Immature natural killer cell (primary cell): ENCODE results near the gene MOGAT2. TPM values are rescaled to one million over a fixed set of nuclear protein-coding genes. Genes with fewer than 3 reads are reported as not detected.

ENCODE experiments used
- DNase-seq, 3 donors: peaks; one replicate each; pipeline ENCODE4 v3.0.0; 2022; ENCODE audit warnings: mixed read lengths in 1 of 3
- H3K27ac Mint-ChIP-seq, 6 donors: one replicate each; pipeline ENCODE4 v1.8.0; 2020; ENCODE audit warnings: mixed read lengths in 6 of 6, mild to moderate bottlenecking in 5 of 6, inconsistent platforms in 4 of 6, moderate library complexity in 3 of 6
- H3K27me3 Mint-ChIP-seq, 3 donors: one replicate each; pipeline ENCODE4 v1.8.0; 2020 to 2021; ENCODE audit warnings: low read depth in 3 of 3, mild to moderate bottlenecking in 3 of 3, mixed read lengths in 3 of 3, moderate library complexity in 3 of 3, inconsistent platforms in 1 of 3
- H3K36me3 Mint-ChIP-seq, 3 donors: one replicate each; pipeline ENCODE4 v1.8.0; 2020; ENCODE audit warnings: mixed read lengths in 3 of 3, inconsistent platforms in 2 of 3, mild to moderate bottlenecking in 2 of 3
- H3K4me1 Mint-ChIP-seq, 2 donors: one replicate each; pipeline ENCODE4 v1.8.0; 2020; ENCODE audit warnings: inconsistent platforms in 2 of 2, mild to moderate bottlenecking in 2 of 2, mixed read lengths in 2 of 2, moderate library complexity in 1 of 2
- H3K4me3 Mint-ChIP-seq, 5 donors: one replicate each; pipeline ENCODE4 v1.8.0; 2020; ENCODE audit warnings: mild to moderate bottlenecking in 5 of 5, mixed read lengths in 5 of 5, inconsistent platforms in 3 of 5, moderate library complexity in 3 of 5
- H3K9me3 Mint-ChIP-seq, 6 donors: one replicate each; pipeline ENCODE4 v1.8.0; 2020; ENCODE audit warnings: mild to moderate bottlenecking in 6 of 6, mixed read lengths in 6 of 6, inconsistent platforms in 4 of 6, moderate library complexity in 3 of 6
- polyA plus RNA-seq, 3 donors: library from polyadenylated mRNA; unstranded; fragments of 300-500 nt; fragmentation: Illumina TruSeq; gene quantifications; one replicate each; pipeline ENCODE4 v1.2.3, GENCODE V29; 2021

The MOGAT2 gene
- polyA plus RNA-seq, 3 donors from 2014 or later, result not detected

- H3K27ac Mint-ChIP-seq, result no peak overlapping the region
- no peak for DNase-seq
- H3K27me3 Mint-ChIP-seq, result peaks cover 7 to 16% (median 8%) of the 10 kb centered on the region in 3 donors
- peaks cover 0 to 12% of the 10 kb centered on the region in 2 donors for H3K4me1 Mint-ChIP-seq
- H3K36me3 Mint-ChIP-seq, result no peaks in the 10 kb centered on the region
- H3K9me3 Mint-ChIP-seq, result no peaks in the 10 kb centered on the region
- H3K4me3 Mint-ChIP-seq, result peak overlapping the region in 4 of 5 donors; percentile 36 to 54 (median 45)
These were observed 51.5 kb downstream of the MOGAT2 start for GRCh38 chr11:75768909-75769771.

GRCh38 chr11:75770102-75770501, 52.5 kb downstream of the MOGAT2 start:
- no peak for DNase-seq
- H3K4me3 Mint-ChIP-seq, result peak overlapping the region in 3 of 5 donors; percentile 43 to 61 (median 54)
- H3K9me3 Mint-ChIP-seq, result no peaks in the 10 kb centered on the region
- H3K27me3 Mint-ChIP-seq, result peaks cover 7 to 16% (median 8%) of the 10 kb centered on the region in 3 donors
- peaks cover 0 to 12% of the 10 kb centered on the region in 2 donors for H3K4me1 Mint-ChIP-seq
- H3K36me3 Mint-ChIP-seq, result no peaks in the 10 kb centered on the region
- no peak overlapping the region for H3K27ac Mint-ChIP-seq

- Mint-ChIP-seq H3K4me1 (peaks cover under 1 to 12% of the 10 kb centered on the region in 2 donors), H3K27ac (no peak overlapping the region), H3K4me3 (no peak overlapping the region), H3K36me3 (no peaks in the 10 kb centered on the region), H3K27me3 (peaks cover 7 to 16% (median 8%) of the 10 kb centered on the region in 3 donors), H3K9me3 (no peaks in the 10 kb centered on the region)
- no peak for DNase-seq
These were observed 54.2 kb downstream of the MOGAT2 start for GRCh38 chr11:75771646-75772410.

- peak overlapping the region in 1 of 6 donors; percentile 5 for H3K27ac Mint-ChIP-seq
- no peak overlapping the region for H3K4me3 Mint-ChIP-seq
- H3K27me3 Mint-ChIP-seq, result peaks cover 3 to 5% (median 3%) of the 10 kb centered on the region in 3 donors
- H3K36me3 Mint-ChIP-seq, result no peaks in the 10 kb centered on the region
- H3K4me1 Mint-ChIP-seq, result peaks cover 15 to 16% of the 10 kb centered on the region in 2 donors
- DNase-seq, result no peak
- H3K9me3 Mint-ChIP-seq, result no peaks in the 10 kb centered on the region
These were observed 56.1 kb downstream of the MOGAT2 start for GRCh38 chr11:75773595-75774353.

- no peak for DNase-seq
- H3K4me1 Mint-ChIP-seq, result peaks cover 12 to 16% of the 10 kb centered on the region in 2 donors
- H3K9me3 Mint-ChIP-seq, result no peaks in the 10 kb centered on the region
- peaks cover 0 to 3% (median 0%) of the 10 kb centered on the region in 3 donors for H3K27me3 Mint-ChIP-seq
- H3K4me3 Mint-ChIP-seq, result no peak overlapping the region
- no peaks in the 10 kb centered on the region for H3K36me3 Mint-ChIP-seq
- no peak overlapping the region for H3K27ac Mint-ChIP-seq
These were observed 57.4 kb downstream of the MOGAT2 start for GRCh38 chr11:75775056-75775455.

GRCh38 chr11:75776546-75776945, 58.9 kb downstream of the MOGAT2 start:
- H3K36me3 Mint-ChIP-seq, result no peaks in the 10 kb centered on the region
- H3K4me1 Mint-ChIP-seq, result peaks cover 12 to 16% of the 10 kb centered on the region in 2 donors
- no peak overlapping the region for H3K27ac Mint-ChIP-seq
- no peak for DNase-seq
- H3K9me3 Mint-ChIP-seq, result no peaks in the 10 kb centered on the region
- H3K4me3 Mint-ChIP-seq, result no peak overlapping the region
- H3K27me3 Mint-ChIP-seq, result no peaks in the 10 kb centered on the region

- Mint-ChIP-seq H3K36me3 (no peaks in the 10 kb centered on the region), H3K27ac (peak overlapping the region in 1 of 6 donors; percentile 17), H3K27me3 (no peaks in the 10 kb centered on the region), H3K4me3 (no peak overlapping the region), H3K9me3 (no peaks in the 10 kb centered on the region), H3K4me1 (peaks cover 12 to 16% of the 10 kb centered on the region in 2 donors)
- no peak for DNase-seq
These were observed 59.9 kb downstream of the MOGAT2 start for GRCh38 chr11:75777461-75778110.

- Mint-ChIP-seq H3K27me3 (peaks cover 0 to 2% (median 0%) of the 10 kb centered on the region in 3 donors), H3K27ac (no peak overlapping the region), H3K4me3 (no peak overlapping the region), H3K36me3 (no peaks in the 10 kb centered on the region), H3K9me3 (no peaks in the 10 kb centered on the region), H3K4me1 (peaks cover 11 to 16% of the 10 kb centered on the region in 2 donors)
- no peak for DNase-seq
These were observed 61.3 kb downstream of the MOGAT2 start for GRCh38 chr11:75778962-75779361.

- Mint-ChIP-seq H3K27ac (peak overlapping the region in 1 of 6 donors; percentile 68), H3K9me3 (no peaks in the 10 kb centered on the region)
These were observed 62.3 kb downstream of the MOGAT2 start for GRCh38 chr11:75779960-75780359.

GRCh38 chr11:75780888-75781287, 63.2 kb downstream of the MOGAT2 start:
- Mint-ChIP-seq H3K27ac (no peak overlapping the region), H3K4me3 (no peak overlapping the region), H3K4me1 (peaks cover 11 to 16% of the 10 kb centered on the region in 2 donors), H3K27me3 (peaks cover 0 to 2% (median 0%) of the 10 kb centered on the region in 3 donors), H3K9me3 (no peaks in the 10 kb centered on the region), H3K36me3 (no peaks in the 10 kb centered on the region)
- no peak for DNase-seq

More at GRCh38 chr11:75779960-75780359, 62.3 kb downstream of the MOGAT2 start:
- Mint-ChIP-seq H3K36me3 (no peaks in the 10 kb centered on the region), H3K4me3 (no peak overlapping the region), H3K4me1 (peaks cover 11 to 16% of the 10 kb centered on the region in 2 donors), H3K27me3 (peaks cover 0 to 2% (median 0%) of the 10 kb centered on the region in 3 donors)
- DNase-seq, result no peak

GRCh38 chr11:75781296-75781695, 63.7 kb downstream of the MOGAT2 start:
- DNase-seq, result no peak
- H3K27ac Mint-ChIP-seq, result no peak overlapping the region

GRCh38 chr11:75781831-75782230, 64.2 kb downstream of the MOGAT2 start:
- H3K4me1 Mint-ChIP-seq, result peaks cover 11 to 16% of the 10 kb centered on the region in 2 donors
- H3K9me3 Mint-ChIP-seq, result no peaks in the 10 kb centered on the region
- DNase-seq, result no peak
- no peak overlapping the region for H3K4me3 Mint-ChIP-seq
- no peak overlapping the region for H3K27ac Mint-ChIP-seq
- no peaks in the 10 kb centered on the region for H3K36me3 Mint-ChIP-seq
- H3K27me3 Mint-ChIP-seq, result peaks cover 0 to 2% (median 0%) of the 10 kb centered on the region in 3 donors

More at GRCh38 chr11:75781296-75781695, 63.7 kb downstream of the MOGAT2 start:
- no peaks in the 10 kb centered on the region for H3K9me3 Mint-ChIP-seq
- no peak overlapping the region for H3K4me3 Mint-ChIP-seq
- no peaks in the 10 kb centered on the region for H3K36me3 Mint-ChIP-seq
- H3K4me1 Mint-ChIP-seq, result peaks cover 11 to 16% of the 10 kb centered on the region in 2 donors
- peaks cover 0 to 2% (median 0%) of the 10 kb centered on the region in 3 donors for H3K27me3 Mint-ChIP-seq
